ENCODE measurements around the gene C16orf95. TPM values are rescaled to one million over a fixed set of nuclear protein-coding genes. Genes with fewer than 3 reads are reported as not detected.

C16orf95 gene
- total RNA-seq, 3 donors from 2014 or later (not counting 1 experiment from before 2014, with no cell fraction given), result 1.6 to 4.1 (median 2.7) TPM

DNA sequence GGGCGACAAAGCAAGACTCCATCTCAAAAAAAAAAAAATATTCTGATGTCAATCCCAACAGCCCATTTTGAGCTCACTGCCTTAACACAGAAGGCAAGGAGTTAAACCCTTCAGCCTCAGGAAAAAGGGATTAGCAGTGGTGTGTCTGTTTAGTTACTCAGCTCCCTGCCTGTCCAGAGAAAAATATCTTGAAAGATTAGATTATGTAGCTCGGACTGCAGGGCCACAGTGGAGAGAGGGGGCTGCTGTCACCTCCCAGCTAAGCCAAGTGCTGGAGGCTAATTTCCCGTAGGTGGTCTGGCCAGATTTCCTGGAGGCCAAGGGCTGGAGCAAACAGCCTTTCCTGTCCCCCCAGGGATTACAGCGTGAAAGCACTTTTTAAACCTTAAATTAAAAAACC is 50.3 kb downstream of the C16orf95 start:
- TF ChIP-seq, protein P1, sequence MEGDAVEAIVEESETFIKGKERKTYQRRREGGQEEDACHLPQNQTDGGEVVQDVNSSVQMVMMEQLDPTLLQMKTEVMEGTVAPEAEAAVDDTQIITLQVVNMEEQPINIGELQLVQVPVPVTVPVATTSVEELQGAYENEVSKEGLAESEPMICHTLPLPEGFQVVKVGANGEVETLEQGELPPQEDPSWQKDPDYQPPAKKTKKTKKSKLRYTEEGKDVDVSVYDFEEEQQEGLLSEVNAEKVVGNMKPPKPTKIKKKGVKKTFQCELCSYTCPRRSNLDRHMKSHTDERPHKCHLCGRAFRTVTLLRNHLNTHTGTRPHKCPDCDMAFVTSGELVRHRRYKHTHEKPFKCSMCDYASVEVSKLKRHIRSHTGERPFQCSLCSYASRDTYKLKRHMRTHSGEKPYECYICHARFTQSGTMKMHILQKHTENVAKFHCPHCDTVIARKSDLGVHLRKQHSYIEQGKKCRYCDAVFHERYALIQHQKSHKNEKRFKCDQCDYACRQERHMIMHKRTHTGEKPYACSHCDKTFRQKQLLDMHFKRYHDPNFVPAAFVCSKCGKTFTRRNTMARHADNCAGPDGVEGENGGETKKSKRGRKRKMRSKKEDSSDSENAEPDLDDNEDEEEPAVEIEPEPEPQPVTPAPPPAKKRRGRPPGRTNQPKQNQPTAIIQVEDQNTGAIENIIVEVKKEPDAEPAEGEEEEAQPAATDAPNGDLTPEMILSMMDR (IDR thresholded peaks at IDR 0.05), result no peak
- intact Hi-C loops (cut with micrococcal nuclease), result no loop called here
- Histone ChIP-seq H3K27ac (ENCODE audit: low read length) (no peak overlapping the region), H3K4me1 (ENCODE audit: control insufficient read depth, insufficient read depth, low read length) (no peaks in the 10 kb centered on the region), H3K36me3 (ENCODE audit: control insufficient read depth, insufficient read depth, low read length) (no peaks in the 10 kb centered on the region), H3K9me3 (ENCODE audit: control insufficient read depth, insufficient read depth, low read length) (no peaks in the 10 kb centered on the region), H3K4me3 (ENCODE audit: low read length) (no peak overlapping the region), H3K27me3 (ENCODE audit: control insufficient read depth, insufficient read depth, low read length) (no peaks in the 10 kb centered on the region)
- no peaks in the 10 kb centered on the region for H3K36me3 Mint-ChIP-seq
- H3K4me3 Mint-ChIP-seq, result no peak overlapping the region
- no peak overlapping the region for H3K27ac Mint-ChIP-seq
- WGBS (ENCODE audit: insufficient coverage), result 74% methylated on average over 3 of the region's 4 CpGs
- DNase-seq, result no peak
- ATAC-seq, result no peak
- no peaks in the 10 kb centered on the region for H3K4me1 Mint-ChIP-seq
- H3K9me3 Mint-ChIP-seq, result no peaks in the 10 kb centered on the region
- no peaks in the 10 kb centered on the region for H3K27me3 Mint-ChIP-seq (ENCODE audit: low read depth in 2 of 2)

DNA sequence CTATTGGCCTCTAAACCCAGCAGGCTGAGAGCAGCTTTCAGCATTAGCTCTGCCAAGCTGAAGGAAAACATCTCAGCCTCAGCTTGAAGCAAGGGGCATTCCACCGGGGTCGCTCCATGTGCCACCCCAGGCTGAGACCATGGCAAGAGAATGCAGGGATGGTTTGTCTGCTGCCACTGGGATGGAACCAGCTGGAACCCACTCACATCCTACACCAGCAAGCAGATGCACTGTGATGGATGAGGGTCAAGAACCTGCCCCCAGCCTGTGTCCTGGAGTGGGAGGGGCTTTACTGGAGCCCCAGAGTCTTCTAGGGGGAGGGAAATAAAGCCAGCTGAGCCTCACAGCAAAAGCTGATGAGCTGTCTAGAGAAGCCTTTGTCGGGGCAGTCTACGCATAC is 51.9 kb downstream of the C16orf95 start:
- intact Hi-C loops (cut with micrococcal nuclease), result no loop called here
- H3K4me1 Mint-ChIP-seq, result no peaks in the 10 kb centered on the region
- no peaks in the 10 kb centered on the region for H3K27me3 Mint-ChIP-seq (ENCODE audit: low read depth in 2 of 2)
- no peak overlapping the region for H3K4me3 Mint-ChIP-seq
- DNase-seq (no peak), ATAC-seq (no peak)
- no peak overlapping the region for H3K27ac Mint-ChIP-seq
- H3K9me3 Mint-ChIP-seq, result no peaks in the 10 kb centered on the region
- no peaks in the 10 kb centered on the region for H3K36me3 Mint-ChIP-seq
- no peaks in the 10 kb centered on the region for H3K4me1 ChIP-seq (ENCODE audit: control insufficient read depth, insufficient read depth, low read length)
- no peaks in the 10 kb centered on the region for H3K27me3 ChIP-seq (ENCODE audit: control insufficient read depth, insufficient read depth, low read length)
- H3K4me3 ChIP-seq (ENCODE audit: low read length), result no peak overlapping the region
- 96% methylated on average over 4 of the region's 4 CpGs for WGBS (ENCODE audit: insufficient coverage)
- H3K27ac ChIP-seq (ENCODE audit: low read length), result no peak overlapping the region
- TF ChIP-seq, protein P1 (IDR thresholded peaks at IDR 0.05), result no peak
- H3K9me3 ChIP-seq (ENCODE audit: control insufficient read depth, insufficient read depth, low read length), result no peaks in the 10 kb centered on the region
- no peaks in the 10 kb centered on the region for H3K36me3 ChIP-seq (ENCODE audit: control insufficient read depth, insufficient read depth, low read length)

DNA sequence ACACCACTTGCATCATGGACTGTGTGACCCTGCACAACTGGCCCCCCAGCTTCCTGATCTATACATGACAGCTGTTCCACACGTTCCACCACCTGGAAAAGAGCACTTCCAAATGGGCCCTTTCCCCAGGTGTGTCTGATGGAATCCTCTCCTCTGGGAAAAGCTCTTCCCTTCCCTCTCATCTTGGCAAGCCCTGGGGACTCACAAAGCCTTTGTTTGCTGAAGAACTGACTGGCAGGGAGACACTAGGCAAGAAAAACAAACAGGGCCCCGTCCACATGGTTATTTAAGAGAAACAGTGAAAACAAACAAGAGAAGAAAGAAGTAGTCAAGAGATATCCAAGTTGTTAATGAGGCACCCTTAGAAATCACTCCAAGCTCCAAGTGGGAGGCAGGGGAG is 52.6 kb downstream of the C16orf95 start:
- H3K27me3 Mint-ChIP-seq (ENCODE audit: low read depth in 2 of 2), result no peaks in the 10 kb centered on the region
- intact Hi-C loops (cut with micrococcal nuclease), result no loop called here

More for the DNA sequence above, 52.6 kb downstream of the C16orf95 start:
- no peaks in the 10 kb centered on the region for H3K9me3 ChIP-seq (ENCODE audit: control insufficient read depth, insufficient read depth, low read length)
- H3K36me3 ChIP-seq (ENCODE audit: control insufficient read depth, insufficient read depth, low read length), result no peaks in the 10 kb centered on the region
- no peak for DNase-seq
- Mint-ChIP-seq H3K9me3 (no peaks in the 10 kb centered on the region), H3K4me3 (no peak overlapping the region), H3K36me3 (no peaks in the 10 kb centered on the region), H3K27ac (no peak overlapping the region), H3K4me1 (no peaks in the 10 kb centered on the region)
- H3K27ac ChIP-seq (ENCODE audit: low read length), result no peak overlapping the region
- ATAC-seq, result no peak
- H3K4me3 ChIP-seq (ENCODE audit: low read length), result no peak overlapping the region
- H3K27me3 ChIP-seq (ENCODE audit: control insufficient read depth, insufficient read depth, low read length), result no peaks in the 10 kb centered on the region
- no peaks in the 10 kb centered on the region for H3K4me1 ChIP-seq (ENCODE audit: control insufficient read depth, insufficient read depth, low read length)
- WGBS (ENCODE audit: insufficient coverage), result 79% methylated on average over 2 of the region's 2 CpGs
- TF ChIP-seq, protein P1 (IDR thresholded peaks at IDR 0.05), result no peak
